ENCODE results near the gene NUB1. TPM values are rescaled to one million over a fixed set of nuclear protein-coding genes. Genes with fewer than 3 reads are reported as not detected.
A peak's percentile ranks its signal among the peaks of the same experiment; 100 is the strongest.

Gene NUB1
- polyA plus RNA-seq, 3 donors, result 32.0 to 39.2 (median 37.2) TPM

DNA sequence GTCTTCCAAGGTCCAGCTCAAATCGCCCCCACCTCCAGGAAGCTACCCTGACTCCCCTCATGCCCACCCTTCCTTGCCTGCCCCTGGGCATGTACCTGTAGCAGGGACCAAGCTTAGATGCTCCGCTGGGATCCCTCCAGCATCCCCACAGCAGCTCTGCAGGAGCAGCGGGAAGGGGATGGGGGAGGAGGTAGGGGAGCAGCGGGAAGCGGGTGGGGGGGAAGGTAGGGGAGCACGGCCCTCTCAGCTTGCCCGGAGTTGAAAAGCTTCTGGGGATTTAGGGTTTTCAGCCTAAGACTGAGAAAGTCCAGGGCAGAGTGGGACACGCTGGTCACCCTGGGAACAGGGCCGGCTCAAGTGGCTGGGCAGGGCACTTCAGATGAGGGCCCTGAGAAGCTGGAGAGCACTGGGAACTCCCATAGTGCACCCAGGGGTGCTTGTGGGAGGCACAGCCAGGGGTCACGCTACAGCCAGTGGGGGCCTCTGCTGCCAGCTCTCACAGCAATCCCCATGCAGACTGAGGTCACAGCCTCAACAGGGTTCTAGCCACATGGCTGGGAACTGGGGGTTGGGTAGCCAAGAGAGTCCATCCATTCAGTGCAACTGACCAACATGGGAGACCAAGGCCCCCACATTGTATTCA is 54.8 kb downstream of the NUB1 start:
- no peak overlapping the region for H3K9ac ChIP-seq (ENCODE audit: insufficient read depth, low read length, poor library complexity, severe bottlenecking)
- peaks cover 10% of the 10 kb centered on the region for H3K4me1 Mint-ChIP-seq

DNA sequence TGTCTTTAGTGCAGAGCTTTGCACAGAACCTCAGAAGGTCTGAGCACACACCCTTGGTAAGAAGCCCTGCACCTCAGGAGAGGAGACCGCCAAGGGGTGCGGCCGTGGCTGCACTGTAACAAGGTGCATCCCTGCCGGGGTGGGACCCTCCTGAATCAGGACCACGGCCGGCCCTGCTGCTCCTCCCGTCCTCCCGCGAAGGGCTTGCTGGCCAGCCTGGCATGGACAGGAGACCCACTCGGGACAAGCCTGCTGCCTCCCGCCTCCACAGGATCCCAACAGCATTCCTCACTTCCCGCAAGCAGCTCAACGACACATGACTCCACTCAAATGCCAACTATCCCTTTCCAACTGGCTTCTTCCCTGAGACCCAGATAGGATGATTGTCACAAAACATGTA is 55.4 kb downstream of the NUB1 start:
- peaks cover 15 to 18% (median 16%) of the 10 kb centered on the region in 3 donors for H3K27me3 Mint-ChIP-seq (ENCODE audit: low read depth in 3 of 3)
- H3K27ac ChIP-seq (ENCODE audit: low read depth in 1 of 2, low read length in 2 of 2), result no peak overlapping the region
- H3K4me1 Mint-ChIP-seq, result peaks cover 10% of the 10 kb centered on the region
- intact Hi-C loops (cut with micrococcal nuclease), result no loop called here
- H3K4me2 ChIP-seq (replicated peaks; ENCODE audit: extremely low read depth, low read length, poor library complexity, severe bottlenecking), result no peak overlapping the region
- peaks cover 7 to 13% of the 10 kb centered on the region in 2 donors for H3K9me3 ChIP-seq (replicated peaks in 1 of 2; ENCODE audit: control insufficient read depth in 1 of 2, insufficient read depth in 1 of 2, low read length in 2 of 2)
- H3K36me3 Mint-ChIP-seq, result no peaks in the 10 kb centered on the region
- H3K4me3 ChIP-seq (replicated peaks in 1 of 3; ENCODE audit: low read depth in 2 of 3, low read length in 3 of 3), result no peak overlapping the region
- H3K4me3 Mint-ChIP-seq, result no peak overlapping the region
- H3K4me1 ChIP-seq (ENCODE audit: control insufficient read depth in 1 of 2, insufficient read depth in 2 of 2, low read length in 2 of 2), result no peaks in the 10 kb centered on the region
- H3K36me3 ChIP-seq (replicated peaks in 1 of 2; ENCODE audit: control insufficient read depth in 1 of 2, insufficient read depth in 2 of 2, low read length in 2 of 2), result no peaks in the 10 kb centered on the region
- no peak overlapping the region for H2AFZ ChIP-seq (ENCODE audit: insufficient read depth, low read depth, low read length, poor library complexity, severe bottlenecking)
- H3K79me2 ChIP-seq (ENCODE audit: insufficient read depth, low read length), result no peaks in the 10 kb centered on the region
- H3K9me3 Mint-ChIP-seq, result peaks cover 8 to 18% (median 11%) of the 10 kb centered on the region in 7 donors
- H3K27ac Mint-ChIP-seq, result peak overlapping the region in 1 of 7 donors; percentile 5
- H3K27me3 ChIP-seq (ENCODE audit: control insufficient read depth in 2 of 2, insufficient read depth in 2 of 2, low read length in 2 of 2), result no peaks in the 10 kb centered on the region
- TF ChIP-seq, protein P1, sequence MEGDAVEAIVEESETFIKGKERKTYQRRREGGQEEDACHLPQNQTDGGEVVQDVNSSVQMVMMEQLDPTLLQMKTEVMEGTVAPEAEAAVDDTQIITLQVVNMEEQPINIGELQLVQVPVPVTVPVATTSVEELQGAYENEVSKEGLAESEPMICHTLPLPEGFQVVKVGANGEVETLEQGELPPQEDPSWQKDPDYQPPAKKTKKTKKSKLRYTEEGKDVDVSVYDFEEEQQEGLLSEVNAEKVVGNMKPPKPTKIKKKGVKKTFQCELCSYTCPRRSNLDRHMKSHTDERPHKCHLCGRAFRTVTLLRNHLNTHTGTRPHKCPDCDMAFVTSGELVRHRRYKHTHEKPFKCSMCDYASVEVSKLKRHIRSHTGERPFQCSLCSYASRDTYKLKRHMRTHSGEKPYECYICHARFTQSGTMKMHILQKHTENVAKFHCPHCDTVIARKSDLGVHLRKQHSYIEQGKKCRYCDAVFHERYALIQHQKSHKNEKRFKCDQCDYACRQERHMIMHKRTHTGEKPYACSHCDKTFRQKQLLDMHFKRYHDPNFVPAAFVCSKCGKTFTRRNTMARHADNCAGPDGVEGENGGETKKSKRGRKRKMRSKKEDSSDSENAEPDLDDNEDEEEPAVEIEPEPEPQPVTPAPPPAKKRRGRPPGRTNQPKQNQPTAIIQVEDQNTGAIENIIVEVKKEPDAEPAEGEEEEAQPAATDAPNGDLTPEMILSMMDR (IDR thresholded peaks at IDR 0.05), result no peak
- H3K9ac ChIP-seq (ENCODE audit: insufficient read depth, low read length, poor library complexity, severe bottlenecking), result no peak overlapping the region
- H4K20me1 ChIP-seq (ENCODE audit: insufficient read depth, low read length), result no peaks in the 10 kb centered on the region
- no peak for DNase-seq
- 100% methylated on average over 10 of the region's 13 CpGs for WGBS (ENCODE audit: insufficient coverage)

More for the DNA sequence above, 54.8 kb downstream of the NUB1 start:
- H3K4me3 ChIP-seq (replicated peaks in 1 of 3; ENCODE audit: low read depth in 2 of 3, low read length in 3 of 3), result no peak overlapping the region
- no peak overlapping the region for H3K4me2 ChIP-seq (replicated peaks; ENCODE audit: extremely low read depth, low read length, poor library complexity, severe bottlenecking)
- Mint-ChIP-seq H3K4me3 (no peak overlapping the region), H3K36me3 (no peaks in the 10 kb centered on the region), H3K9me3 (peaks cover 8 to 18% (median 11%) of the 10 kb centered on the region in 7 donors), H3K27me3 (ENCODE audit: low read depth in 3 of 3) (peaks cover 16 to 21% (median 19%) of the 10 kb centered on the region in 3 donors), H3K27ac (no peak overlapping the region)
- H3K36me3 ChIP-seq (replicated peaks in 1 of 2; ENCODE audit: control insufficient read depth in 1 of 2, insufficient read depth in 2 of 2, low read length in 2 of 2), result no peaks in the 10 kb centered on the region
- TF ChIP-seq, protein P1 (IDR thresholded peaks at IDR 0.05), result no peak
- no peaks in the 10 kb centered on the region for H4K20me1 ChIP-seq (ENCODE audit: insufficient read depth, low read length)
- 90% methylated on average over 5 of the region's 10 CpGs for WGBS (ENCODE audit: insufficient coverage)
- H3K27ac ChIP-seq (ENCODE audit: low read depth in 1 of 2, low read length in 2 of 2), result no peak overlapping the region
- intact Hi-C loops (cut with micrococcal nuclease), result no loop called here
- no peak overlapping the region for H2AFZ ChIP-seq (ENCODE audit: insufficient read depth, low read depth, low read length, poor library complexity, severe bottlenecking)
- H3K4me1 ChIP-seq (ENCODE audit: control insufficient read depth in 1 of 2, insufficient read depth in 2 of 2, low read length in 2 of 2), result no peaks in the 10 kb centered on the region
- no peak for DNase-seq
- peaks cover 7 to 13% of the 10 kb centered on the region in 2 donors for H3K9me3 ChIP-seq (replicated peaks in 1 of 2; ENCODE audit: control insufficient read depth in 1 of 2, insufficient read depth in 1 of 2, low read length in 2 of 2)
- no peaks in the 10 kb centered on the region for H3K79me2 ChIP-seq (ENCODE audit: insufficient read depth, low read length)
- H3K27me3 ChIP-seq (ENCODE audit: control insufficient read depth in 2 of 2, insufficient read depth in 2 of 2, low read length in 2 of 2), result no peaks in the 10 kb centered on the region

Data from CD14-positive monocyte (primary cell).